ENCODE data around the gene DYRK1A.
"Not testable (repeated sequence)": the region's sequence is repeated elsewhere in the genome, so short reads cannot be mapped to it uniquely, and the experiment has no call there.

Gene DYRK1A

GRCh38 chr21:37532868-37533780 is 166.6 kb downstream of the DYRK1A start:
- Histone ChIP-seq H3K27me3 (ENCODE audit: control insufficient read depth, insufficient read depth, low read length) (peaks cover 7% of the 10 kb centered on the region), H3K4me1 (ENCODE audit: control insufficient read depth, insufficient read depth, low read length) (peaks cover 23% of the 10 kb centered on the region), H3K4me3 (ENCODE audit: low read length) (no peak overlapping the region), H3K9me3 (ENCODE audit: control insufficient read depth, low read length) (no peaks in the 10 kb centered on the region), H3K9ac (ENCODE audit: low read length) (no peak overlapping the region), H3K36me3 (ENCODE audit: control insufficient read depth, insufficient read depth, low read length) (no peaks in the 10 kb centered on the region)

DNA sequence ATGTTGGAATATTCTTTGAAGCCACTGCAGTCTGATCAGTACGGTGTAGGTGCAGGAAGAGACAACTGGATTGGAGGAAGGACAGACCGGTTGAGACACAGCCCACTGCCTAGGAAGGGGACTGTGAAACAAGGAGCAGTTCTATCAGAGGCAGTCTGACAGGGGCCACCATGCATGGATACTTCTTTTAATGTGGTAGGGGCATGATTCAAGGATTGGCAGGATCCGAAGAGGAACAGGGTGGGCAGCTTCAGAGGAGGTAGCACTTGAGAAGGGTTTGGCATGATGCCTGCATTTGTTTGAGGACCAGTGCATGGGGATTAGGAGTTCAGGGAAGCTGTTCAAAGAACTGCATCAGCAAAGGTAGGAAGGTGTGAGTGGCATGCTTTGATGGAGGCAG is 167.9 kb downstream of the DYRK1A start:
- Histone ChIP-seq H3K36me3 (ENCODE audit: control insufficient read depth, insufficient read depth, low read length) (no peaks in the 10 kb centered on the region), H3K4me1 (ENCODE audit: control insufficient read depth, insufficient read depth, low read length) (peaks cover 23% of the 10 kb centered on the region), H3K4me3 (ENCODE audit: low read length) (no peak overlapping the region), H3K9ac (ENCODE audit: low read length) (no peak overlapping the region), H3K27me3 (ENCODE audit: control insufficient read depth, insufficient read depth, low read length) (peaks cover 7% of the 10 kb centered on the region), H3K9me3 (ENCODE audit: control insufficient read depth, low read length) (no peaks in the 10 kb centered on the region)

GRCh38 chr21:37535130-37535529 is 168.6 kb downstream of the DYRK1A start:
- Histone ChIP-seq H3K4me3 (ENCODE audit: low read length) (no peak overlapping the region), H3K9me3 (ENCODE audit: control insufficient read depth, low read length) (no peaks in the 10 kb centered on the region), H3K36me3 (ENCODE audit: control insufficient read depth, insufficient read depth, low read length) (no peaks in the 10 kb centered on the region), H3K9ac (ENCODE audit: low read length) (no peak overlapping the region), H3K27me3 (ENCODE audit: control insufficient read depth, insufficient read depth, low read length) (peaks cover 7% of the 10 kb centered on the region), H3K4me1 (ENCODE audit: control insufficient read depth, insufficient read depth, low read length) (peaks cover 23% of the 10 kb centered on the region)

DNA sequence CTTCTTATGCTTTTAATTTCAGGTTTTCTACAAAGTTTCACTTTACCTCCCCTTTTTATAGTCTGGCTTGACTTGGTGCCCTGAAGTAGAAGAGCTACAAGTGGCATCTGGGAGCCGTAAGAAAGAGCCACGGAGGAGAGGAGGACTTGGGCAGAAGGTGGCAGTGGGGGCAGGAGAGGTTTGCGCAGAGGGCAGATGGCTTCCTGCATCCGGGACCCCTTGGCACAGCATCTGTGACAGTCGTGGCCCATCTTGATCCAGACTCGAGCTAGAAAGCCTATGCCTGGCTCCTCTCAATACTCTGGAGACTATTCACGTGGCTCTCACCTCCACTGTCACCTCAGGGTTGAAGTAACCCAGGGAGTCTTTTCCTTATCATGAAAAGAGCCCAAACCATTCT is 169.1 kb downstream of the DYRK1A start:
- Histone ChIP-seq H3K36me3 (ENCODE audit: control insufficient read depth, insufficient read depth, low read length) (no peaks in the 10 kb centered on the region), H3K4me3 (ENCODE audit: low read length) (no peak overlapping the region), H3K9ac (ENCODE audit: low read length) (no peak overlapping the region), H3K27me3 (ENCODE audit: control insufficient read depth, insufficient read depth, low read length) (peaks cover 7% of the 10 kb centered on the region), H3K9me3 (ENCODE audit: control insufficient read depth, low read length) (no peaks in the 10 kb centered on the region), H3K4me1 (ENCODE audit: control insufficient read depth, insufficient read depth, low read length) (peaks cover 22% of the 10 kb centered on the region)

GRCh38 chr21:37536616-37537278 is 170.2 kb downstream of the DYRK1A start:
- Histone ChIP-seq H3K36me3 (ENCODE audit: control insufficient read depth, insufficient read depth, low read length) (no peaks in the 10 kb centered on the region), H3K9me3 (ENCODE audit: control insufficient read depth, low read length) (no peaks in the 10 kb centered on the region), H3K4me1 (ENCODE audit: control insufficient read depth, insufficient read depth, low read length) (peaks cover 11% of the 10 kb centered on the region), H3K9ac (ENCODE audit: low read length) (no peak overlapping the region), H3K27me3 (ENCODE audit: control insufficient read depth, insufficient read depth, low read length) (peaks cover 7% of the 10 kb centered on the region), H3K4me3 (ENCODE audit: low read length) (no peak overlapping the region)

- Histone ChIP-seq H3K4me3 (ENCODE audit: low read length) (no peak overlapping the region), H3K9me3 (ENCODE audit: control insufficient read depth, low read length) (no peaks in the 10 kb centered on the region), H3K9ac (ENCODE audit: low read length) (no peak overlapping the region), H3K27me3 (ENCODE audit: control insufficient read depth, insufficient read depth, low read length) (peaks cover 7% of the 10 kb centered on the region), H3K36me3 (ENCODE audit: control insufficient read depth, insufficient read depth, low read length) (no peaks in the 10 kb centered on the region), H3K4me1 (ENCODE audit: control insufficient read depth, insufficient read depth, low read length) (peaks cover 10% of the 10 kb centered on the region)
These were observed 170.9 kb downstream of the DYRK1A start for GRCh38 chr21:37537391-37537996.

DNA sequence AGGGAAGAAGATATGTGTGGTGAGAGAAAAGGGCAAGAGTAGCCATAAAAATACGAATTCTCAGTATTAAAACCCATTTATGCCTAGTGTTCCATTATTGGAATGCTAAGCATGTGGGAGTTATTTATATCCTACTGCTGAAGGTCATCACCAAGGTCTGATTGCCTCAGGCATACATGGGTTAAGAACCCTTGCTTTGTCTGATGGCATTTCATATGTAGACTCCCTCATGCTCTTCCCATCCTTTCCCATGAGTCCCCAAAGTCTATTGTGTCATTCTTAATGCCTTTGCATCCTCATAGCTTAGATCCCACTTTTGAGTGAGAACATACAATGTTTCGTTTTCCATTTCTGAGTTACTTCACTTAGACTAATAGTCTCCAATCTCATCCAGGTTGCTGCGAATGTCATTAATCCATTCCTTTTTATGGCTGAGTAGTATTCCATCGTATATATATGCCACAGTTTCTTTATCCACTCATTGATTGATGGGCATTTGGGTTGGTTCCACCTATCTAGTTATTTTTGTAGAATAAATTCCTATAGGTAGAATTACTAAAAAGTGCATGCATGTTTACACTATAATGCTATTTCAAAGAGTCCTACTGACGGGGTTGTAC is 172.5 kb downstream of the DYRK1A start:
- Histone ChIP-seq H3K4me3 (ENCODE audit: low read length) (no peak overlapping the region), H3K9me3 (ENCODE audit: control insufficient read depth, low read length) (no peaks in the 10 kb centered on the region), H3K4me1 (ENCODE audit: control insufficient read depth, insufficient read depth, low read length) (no peaks in the 10 kb centered on the region), H3K27me3 (ENCODE audit: control insufficient read depth, insufficient read depth, low read length) (peaks cover 7% of the 10 kb centered on the region), H3K36me3 (ENCODE audit: control insufficient read depth, insufficient read depth, low read length) (no peaks in the 10 kb centered on the region), H3K9ac (ENCODE audit: low read length) (no peak overlapping the region)

DNA sequence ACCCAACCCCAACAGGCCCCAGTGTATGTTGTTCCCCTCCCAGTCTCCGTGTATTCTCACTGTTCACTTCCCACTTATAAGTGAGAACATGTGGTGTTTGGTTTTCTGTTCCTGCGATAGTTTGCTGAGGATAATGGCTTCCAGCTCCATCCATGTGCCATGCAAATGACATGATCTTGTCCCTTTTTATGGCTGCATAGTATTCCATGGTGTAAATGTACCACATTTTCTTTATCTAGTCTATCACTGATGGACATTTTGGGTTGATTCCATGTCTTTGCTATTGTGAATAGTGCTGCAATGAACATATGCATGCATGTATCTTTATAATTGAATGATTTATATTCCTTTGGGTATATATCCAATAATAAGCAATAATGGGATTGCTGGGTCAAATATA is 174.6 kb downstream of the DYRK1A start:
- not testable (repeated sequence) for H3K4me1 ChIP-seq (ENCODE audit: control insufficient read depth, insufficient read depth, low read length); H3K9ac ChIP-seq (ENCODE audit: low read length); H3K36me3 ChIP-seq (ENCODE audit: control insufficient read depth, insufficient read depth, low read length); H3K9me3 ChIP-seq (ENCODE audit: control insufficient read depth, low read length); H3K4me3 ChIP-seq (ENCODE audit: low read length); H3K27me3 ChIP-seq (ENCODE audit: control insufficient read depth, insufficient read depth, low read length)

DNA sequence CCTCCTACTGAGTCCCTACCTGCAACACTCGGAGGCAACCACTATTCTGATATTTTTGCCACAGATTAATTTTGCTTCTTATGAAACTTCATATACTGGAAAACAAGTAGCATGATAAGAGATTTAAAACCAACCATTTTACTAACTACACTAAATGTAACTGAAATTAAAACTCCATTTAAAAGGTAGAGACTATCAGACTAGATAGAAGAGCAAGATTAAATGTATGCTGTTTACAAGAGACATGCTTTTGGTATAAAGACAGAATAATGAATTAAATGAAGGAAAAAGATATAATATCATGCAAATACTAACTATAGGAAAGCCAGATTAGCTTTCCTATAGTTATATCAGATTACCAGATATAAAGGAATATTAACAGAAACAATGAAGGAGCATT is 175.9 kb downstream of the DYRK1A start:
- H3K4me1 ChIP-seq (ENCODE audit: control insufficient read depth, insufficient read depth, low read length) = no peaks in the 10 kb centered on the region
- H3K36me3 ChIP-seq (ENCODE audit: control insufficient read depth, insufficient read depth, low read length) = no peaks in the 10 kb centered on the region
- no peaks in the 10 kb centered on the region for H3K9me3 ChIP-seq (ENCODE audit: control insufficient read depth, low read length)
- H3K27me3 ChIP-seq (ENCODE audit: control insufficient read depth, insufficient read depth, low read length) = no peaks in the 10 kb centered on the region
- H3K9ac ChIP-seq (ENCODE audit: low read length) = no peak overlapping the region
- H3K4me3 ChIP-seq (ENCODE audit: low read length) = no peak overlapping the region

- Histone ChIP-seq H3K4me3 (ENCODE audit: low read length) (no peak overlapping the region), H3K27me3 (ENCODE audit: control insufficient read depth, insufficient read depth, low read length) (no peaks in the 10 kb centered on the region), H3K9ac (ENCODE audit: low read length) (no peak overlapping the region), H3K36me3 (ENCODE audit: control insufficient read depth, insufficient read depth, low read length) (no peaks in the 10 kb centered on the region), H3K4me1 (ENCODE audit: control insufficient read depth, insufficient read depth, low read length) (peaks cover 8% of the 10 kb centered on the region), H3K9me3 (ENCODE audit: control insufficient read depth, low read length) (no peaks in the 10 kb centered on the region)
These were observed 179.8 kb downstream of the DYRK1A start for GRCh38 chr21:37546299-37546908.

DNA sequence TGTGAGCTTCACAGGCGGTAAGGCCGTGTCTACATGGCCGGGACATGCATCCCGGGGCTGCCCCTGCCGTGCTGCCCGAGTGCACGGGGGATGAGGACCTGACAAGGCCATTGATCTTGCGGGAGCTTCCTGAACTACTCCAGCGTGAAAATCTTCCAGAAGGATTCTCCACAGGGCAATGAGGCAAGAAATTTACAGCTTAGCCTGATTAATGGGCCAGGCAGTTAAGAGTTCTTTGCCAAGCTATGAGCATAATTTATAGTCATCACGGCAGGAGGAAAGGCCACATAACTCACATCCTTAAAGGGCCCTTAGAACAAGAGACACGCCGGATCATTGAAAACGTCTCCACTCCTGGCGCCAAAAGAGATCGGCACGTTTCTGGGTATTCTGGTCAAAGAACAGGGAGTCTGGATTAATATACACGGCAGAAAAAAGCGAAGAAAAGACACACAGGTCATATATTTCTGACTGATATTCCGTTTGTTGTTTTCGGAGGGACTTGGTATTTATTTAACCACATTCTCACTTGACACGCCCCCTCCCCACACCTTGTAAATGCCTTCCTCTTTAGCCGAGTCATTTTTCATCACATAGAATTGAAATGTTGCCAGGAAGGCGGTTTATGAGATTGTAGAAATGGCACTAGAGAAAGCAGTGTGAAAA is 180.5 kb downstream of the DYRK1A start:
- no peaks in the 10 kb centered on the region for H3K9me3 ChIP-seq (ENCODE audit: control insufficient read depth, low read length)
- no peaks in the 10 kb centered on the region for H3K27me3 ChIP-seq (ENCODE audit: control insufficient read depth, insufficient read depth, low read length)
- peaks cover 13% of the 10 kb centered on the region for H3K4me1 ChIP-seq (ENCODE audit: control insufficient read depth, insufficient read depth, low read length)
- H3K4me3 ChIP-seq (ENCODE audit: low read length) = no peak overlapping the region
- H3K9ac ChIP-seq (ENCODE audit: low read length) = no peak overlapping the region
- no peaks in the 10 kb centered on the region for H3K36me3 ChIP-seq (ENCODE audit: control insufficient read depth, insufficient read depth, low read length)
